Motor neuron (in vitro differentiated cells): ENCODE measurements around the gene OR2T4. TPM values are rescaled to one million over a fixed set of nuclear protein-coding genes. Genes with fewer than 3 reads are reported as not detected.

Source experiments
- ATAC-seq, 8 experiments: fragments of 200-7000 bp; cut with Tn5 transposase; replicated peaks in 6 of 8; 2 replicates each; pipeline ENCODE4 v1.8.0; 2021; ENCODE audit warnings: mild to moderate bottlenecking in 8 of 8, moderate library complexity in 8 of 8
- H3K27ac ChIP-seq, 2 donors: fragments of 250-450 bp; sonication (Bioruptor Pico); 2 replicates each; pipeline ENCODE4 v1.9.0; 2021; ENCODE audit warnings: antibody characterized with exemption in 2 of 2, mild to moderate bottlenecking in 2 of 2, moderate library complexity in 1 of 2
- H3K4me1 ChIP-seq, 2 donors: fragments of 250-450 bp; sonication (Bioruptor Pico); replicated peaks in 1 of 2; 2 replicates each; pipeline ENCODE4 v1.6.1; 2021; ENCODE audit warnings: antibody characterized with exemption in 2 of 2, mild to moderate bottlenecking in 2 of 2, moderate library complexity in 1 of 2
- H3K4me3 ChIP-seq, 5 donors: fragments of 250-450 bp; sonication (Bioruptor Pico); 2 replicates each; pipeline ENCODE4 v1.9.0; 2021; ENCODE audit warnings: antibody characterized with exemption in 5 of 5, mild to moderate bottlenecking in 5 of 5, moderate library complexity in 4 of 5
- WGBS, 10 experiments: fragments of 450-650 bp; shearing (Covaris generic); methylation state at CpG; one replicate each; pipeline ENCODE4 v1.0.0; 2022; 5-methylcytosine and 5-hydroxymethylcytosine counted together
- in situ Hi-C, 9 experiments: fragments of 400-800 bp; cut with MboI; loops; one replicate each; pipeline ENCODE4 v1.15.0; 2021; ENCODE audit warnings: low sequenced_read_pairs in 9 of 9, low pct_unique_long_range_greater_than_20kb in 2 of 9; ENCODE audit not compliant: unreplicated experiment in 9 of 9
- total RNA-seq, 8 experiments: library from RNA; unstranded; fragments of 300-600 nt; gene quantifications; 2 replicates each; pipeline versions ENCODE4 v1.2.3 to v1.2.4, GENCODE V29; 2022

Gene OR2T4
- total RNA-seq, 8 experiments from 2014 or later: 0.66 TPM; not detected in 7

DNA sequence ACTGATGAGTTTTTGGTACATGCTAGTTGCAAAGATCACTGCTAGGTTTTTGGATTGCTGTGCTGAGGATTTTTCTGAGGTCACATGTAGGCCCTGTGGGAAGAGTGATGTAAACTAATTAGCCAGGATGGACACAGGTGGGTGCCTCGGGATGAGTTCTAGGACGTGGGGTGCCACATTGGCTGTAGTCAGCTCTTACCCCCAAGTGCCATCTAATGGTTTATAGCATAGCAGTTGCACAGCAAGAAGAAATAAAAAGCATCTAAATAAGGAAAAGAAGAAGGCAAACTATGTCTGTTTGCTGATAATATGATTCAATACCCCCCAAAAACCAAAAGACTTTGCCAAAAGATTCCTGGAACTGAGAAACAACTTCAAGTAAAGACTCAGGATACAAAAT lies 31.6 kb downstream of the OR2T4 start:
- H3K27ac ChIP-seq: no peak overlapping the region
- in situ Hi-C loops: no loop called here
- 0 to 24% (median 14%) methylated on average over 1 to 2 of the region's 2 CpGs; no CpG with 5 or more reads in 1 of the 10 experiments for WGBS, 10 experiments
- H3K4me1 ChIP-seq: no peaks in the 10 kb centered on the region
- no peak overlapping the region for H3K4me3 ChIP-seq
- no peak for ATAC-seq

- Histone ChIP-seq H3K4me3 (no peak within 1 kb of the TSS), H3K4me1 (no peaks in the 10 kb centered on the region), H3K27ac (no peak within 1 kb of the TSS)
- ATAC-seq: no peak
- WGBS, 10 experiments: 0 to 80% (median 34%) methylated on average over 1 to 3 of the region's 3 CpGs; no CpG with 5 or more reads in 2 of the 10 experiments
- in situ Hi-C loops: no loop called here
These were observed 41.3 kb downstream of the OR2T4 start, which contains the start of gene OR2T1 for GRCh38 chr1:248402748-248403147. OR2T1 (plus strand) TSS chr1:248403048; CDS start chr1:248406148, 3,100 bp downstream.

DNA sequence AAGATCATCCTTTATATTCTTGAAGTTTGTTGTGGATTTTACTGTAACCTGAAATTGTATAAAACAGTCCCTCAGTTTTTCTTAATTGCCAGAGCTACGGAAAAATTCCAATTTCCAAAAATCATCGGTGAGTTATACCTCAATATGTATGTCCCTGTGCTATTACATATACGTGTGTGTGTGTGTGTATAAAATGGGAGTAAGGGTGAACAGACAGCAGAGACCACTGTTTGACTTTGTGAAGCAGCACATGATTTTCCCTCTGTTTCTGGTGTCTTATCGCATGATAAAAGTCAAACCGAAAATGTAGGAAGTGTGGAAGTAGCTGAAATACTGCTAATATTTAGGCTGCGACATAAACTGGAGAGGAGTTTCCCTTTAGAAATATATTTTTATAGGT lies 42.6 kb downstream of the OR2T4 start:
- Histone ChIP-seq H3K4me3 (no peak overlapping the region), H3K27ac (no peak overlapping the region), H3K4me1 (no peaks in the 10 kb centered on the region)
- in situ Hi-C loops: no loop called here
- no peak for ATAC-seq
- 40 to 100% (median 68%) methylated on average over 1 to 6 of the region's 6 CpGs for WGBS, 10 experiments

DNA sequence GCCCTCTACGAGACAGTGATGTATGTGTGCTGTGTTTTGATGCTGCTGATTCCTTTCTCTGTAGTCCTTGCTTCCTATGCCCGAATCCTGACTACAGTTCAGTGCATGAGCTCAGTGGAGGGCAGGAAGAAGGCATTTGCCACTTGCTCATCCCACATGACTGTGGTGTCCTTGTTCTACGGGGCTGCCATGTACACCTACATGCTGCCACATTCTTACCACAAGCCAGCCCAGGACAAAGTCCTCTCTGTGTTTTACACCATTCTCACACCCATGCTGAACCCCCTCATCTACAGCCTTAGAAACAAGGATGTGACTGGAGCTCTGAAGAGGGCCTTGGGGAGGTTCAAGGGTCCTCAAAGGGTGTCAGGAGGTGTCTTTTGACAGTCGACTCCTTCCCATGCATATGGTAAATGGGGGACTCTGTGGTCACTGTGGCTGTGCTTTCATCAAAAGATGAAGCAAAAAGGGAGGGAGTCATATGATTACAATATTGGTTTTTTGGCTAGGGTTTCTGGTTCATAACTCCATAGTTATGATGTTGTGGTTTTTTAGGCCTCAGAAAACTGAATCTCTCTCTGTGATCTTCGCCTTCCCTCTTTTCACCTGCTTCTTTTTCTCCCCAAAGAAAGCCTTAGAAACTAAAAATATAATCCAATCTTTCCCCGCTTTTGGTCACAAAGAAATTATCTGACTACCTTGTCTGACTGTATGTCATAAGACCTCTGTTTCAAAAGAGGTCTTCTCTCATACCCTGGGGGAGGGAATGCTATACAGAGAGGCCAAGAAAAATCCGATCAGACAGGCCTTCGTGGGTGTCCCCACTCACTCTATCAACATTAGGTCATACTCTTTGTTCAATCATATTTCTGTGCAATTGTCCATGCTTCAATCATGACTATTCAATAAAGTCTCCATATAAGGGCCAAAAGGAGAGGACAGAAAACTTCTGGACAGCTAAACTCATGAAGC lies 45.5 kb downstream of the OR2T4 start:
- Histone ChIP-seq H3K4me3 (no peak overlapping the region), H3K4me1 (no peaks in the 10 kb centered on the region), H3K27ac (peak overlapping the region in 1 of 2 donors; percentile 28)
- 0 to 43% (median 27%) methylated on average over 3 to 8 of the region's 8 CpGs; no CpG with 5 or more reads in 1 of the 10 experiments for WGBS, 10 experiments
- no peak for ATAC-seq
- in situ Hi-C loops: no loop called here

Other genes with a start within 250 kb of the OR2T4 start
- 1 to 10 TPM in 1 of 8 experiments, under 1 TPM in 3, not detected in 4; 0.21 to 1.0 (median 0.45) TPM for gene OR2M5, start 216.5 kb upstream of the OR2T4 start, total RNA-seq
- gene OR2M2, start 186.8 kb upstream of the OR2T4 start, total RNA-seq: under 1 TPM in 2 of 8 experiments, not detected in 6; 0.59 to 0.85 TPM
- under 1 TPM in 6 of 8 experiments, not detected in 2; 0.08 to 0.87 (median 0.41) TPM for gene OR2M3, start 164.4 kb upstream of the OR2T4 start, total RNA-seq
- gene OR2M4, start 130.2 kb upstream of the OR2T4 start, total RNA-seq: under 1 TPM; 0.05 to 0.80 (median 0.13) TPM
- 1 to 10 TPM in 1 of 8 experiments, under 1 TPM in 5, not detected in 2; 0.14 to 1.0 (median 0.28) TPM for gene OR2T33, start 83.7 kb upstream of the OR2T4 start, total RNA-seq
- gene OR2T12, start 58.2 kb upstream of the OR2T4 start, total RNA-seq: 1 to 10 TPM in 2 of 8 experiments, under 1 TPM in 3, not detected in 3; 0.05 to 1.7 (median 0.41) TPM
- under 1 TPM in 1 of 8 experiments, not detected in 7; 0.76 TPM for gene OR2M7, start 37.1 kb upstream of the OR2T4 start, total RNA-seq
- gene OR14C36, start 12.9 kb upstream of the OR2T4 start, total RNA-seq: under 1 TPM in 3 of 8 experiments, not detected in 5; 0.32 to 0.52 (median 0.49) TPM
- under 1 TPM in 4 of 8 experiments, not detected in 4; 0.14 to 0.66 (median 0.19) TPM for gene OR2T6, start 14.1 kb downstream of the OR2T4 start, total RNA-seq
- gene OR2T1, start 41.4 kb downstream of the OR2T4 start, total RNA-seq: under 1 TPM in 4 of 8 experiments, not detected in 4; 0.13 to 0.62 (median 0.34) TPM
- 1 to 10 TPM in 1 of 8 experiments, under 1 TPM in 4, not detected in 3; 0.31 to 1.7 (median 0.33) TPM for gene OR2T2, start 84.0 kb downstream of the OR2T4 start, total RNA-seq
- gene OR2T3, start 111.7 kb downstream of the OR2T4 start, total RNA-seq: under 1 TPM in 2 of 8 experiments, not detected in 6; 0.38 to 0.80 TPM
- gene OR2T5, start 126.9 kb downstream of the OR2T4 start, total RNA-seq: under 1 TPM in 1 of 8 experiments, not detected in 7; 0.21 TPM
- gene OR2G6, start 146.4 kb downstream of the OR2T4 start, total RNA-seq: under 1 TPM in 3 of 8 experiments, not detected in 5; 0.09 to 0.24 (median 0.13) TPM
- gene OR2T29, start 201.1 kb downstream of the OR2T4 start, total RNA-seq: under 1 TPM in 4 of 8 experiments, not detected in 4; 0.27 to 0.90 (median 0.43) TPM
- gene OR2T34, start 213.1 kb downstream of the OR2T4 start, total RNA-seq: under 1 TPM in 3 of 8 experiments, not detected in 5; 0.32 to 0.81 (median 0.38) TPM
- gene OR2T10, start 236.0 kb downstream of the OR2T4 start, total RNA-seq: under 1 TPM in 3 of 8 experiments, not detected in 5; 0.08 to 0.28 (median 0.09) TPM